ENCODE measurements around the gene CELSR3.

CELSR3 gene

GRCh38 chr3:48587686-48588085 lies 75.0 kb downstream of the CELSR3 start:
- no peaks in the 10 kb centered on the region for H3K9me3 ChIP-seq (ENCODE audit: control insufficient read depth, insufficient read depth, low read length)
- no peaks in the 10 kb centered on the region for H3K4me1 ChIP-seq (ENCODE audit: insufficient read depth, low read length)
- H3K9ac ChIP-seq (ENCODE audit: low read depth, low read length) = no peak overlapping the region
- H3K36me3 ChIP-seq (ENCODE audit: insufficient read depth, low read length) = peaks cover 27% of the 10 kb centered on the region

All from ES-I3 (cell line).